ENCODE results near the gene PDCD6IP.
"Not testable (repeated sequence)": the region's sequence is repeated elsewhere in the genome, so short reads cannot be mapped to it uniquely, and the experiment has no call there.

The PDCD6IP gene

GRCh38 chr3:33850599-33850998, 52.2 kb downstream of the PDCD6IP start:
- DNase-seq = not testable (repeated sequence)

DNA sequence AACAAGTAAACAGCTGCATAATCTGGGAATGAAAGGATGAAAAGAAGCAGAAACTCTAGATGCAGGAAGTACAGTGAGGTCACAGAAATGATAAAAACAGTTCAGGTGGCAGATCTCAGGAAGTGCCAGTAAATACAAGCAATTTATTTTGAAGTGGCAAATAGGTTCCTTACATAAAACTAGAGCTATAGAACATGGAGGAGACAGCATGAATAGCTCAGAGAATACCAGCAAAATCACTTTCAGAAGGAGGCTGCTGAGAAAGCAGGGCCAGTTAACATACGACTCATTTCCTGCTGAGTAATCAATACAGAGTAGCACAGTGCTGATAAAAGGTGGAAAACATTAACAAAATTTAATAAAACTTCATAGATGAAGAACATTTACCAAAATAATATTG, 57.0 kb downstream of the PDCD6IP start:
- not testable (repeated sequence) for DNase-seq

DNA sequence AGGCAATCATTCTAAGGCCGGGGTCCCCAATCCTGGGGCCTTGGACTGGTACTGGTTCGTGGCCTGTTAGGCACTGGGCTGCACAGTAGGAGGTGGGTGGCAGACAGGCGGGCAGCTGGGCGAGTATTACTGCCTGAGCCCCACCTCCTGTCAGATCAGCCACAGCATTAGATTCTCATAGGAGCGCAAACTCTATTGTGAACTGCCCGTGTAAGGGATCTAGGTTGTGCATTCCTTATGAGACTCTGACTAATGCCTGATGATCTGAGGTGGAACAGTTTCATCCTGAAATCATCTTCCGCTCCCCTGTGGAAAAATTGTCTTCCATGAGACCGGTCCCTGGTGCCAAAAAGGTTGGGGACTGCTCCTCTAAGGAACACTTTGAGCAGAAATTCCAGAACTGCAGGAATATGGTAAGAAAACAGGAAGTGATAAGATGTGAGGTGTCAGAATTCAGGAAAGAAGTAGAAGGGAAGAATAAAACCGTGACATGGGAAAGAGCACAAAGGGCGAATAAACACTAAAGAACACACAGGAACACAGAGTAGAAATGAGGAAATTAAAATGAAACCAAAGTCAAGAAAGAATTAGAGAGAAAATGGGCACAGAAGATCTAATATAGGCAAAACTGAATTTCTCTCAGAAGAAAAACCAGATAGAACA, 57.6 kb downstream of the PDCD6IP start:
- DNase-seq = no peak

DNA sequence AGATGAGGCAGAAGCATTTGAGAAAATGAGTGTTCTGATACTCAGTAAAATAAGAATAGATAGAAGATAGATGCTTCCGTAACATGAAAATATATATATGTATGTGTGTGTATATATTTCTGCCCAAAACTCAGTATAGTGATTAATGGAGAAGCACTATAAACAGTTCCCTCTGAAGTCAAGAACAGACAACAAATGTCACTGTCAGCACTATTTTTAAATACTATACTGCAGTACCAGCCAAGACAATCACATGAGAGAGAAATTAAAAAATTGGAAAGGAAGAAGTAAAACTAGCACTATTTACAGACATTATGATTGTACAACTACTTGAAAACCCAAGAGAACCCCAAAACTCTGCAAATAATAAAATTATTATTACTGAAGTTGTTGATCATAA, 59.3 kb downstream of the PDCD6IP start:
- not testable (repeated sequence) for DNase-seq

GRCh38 chr3:33858131-33858530, 59.7 kb downstream of the PDCD6IP start:
- DNase-seq = no peak

DNA sequence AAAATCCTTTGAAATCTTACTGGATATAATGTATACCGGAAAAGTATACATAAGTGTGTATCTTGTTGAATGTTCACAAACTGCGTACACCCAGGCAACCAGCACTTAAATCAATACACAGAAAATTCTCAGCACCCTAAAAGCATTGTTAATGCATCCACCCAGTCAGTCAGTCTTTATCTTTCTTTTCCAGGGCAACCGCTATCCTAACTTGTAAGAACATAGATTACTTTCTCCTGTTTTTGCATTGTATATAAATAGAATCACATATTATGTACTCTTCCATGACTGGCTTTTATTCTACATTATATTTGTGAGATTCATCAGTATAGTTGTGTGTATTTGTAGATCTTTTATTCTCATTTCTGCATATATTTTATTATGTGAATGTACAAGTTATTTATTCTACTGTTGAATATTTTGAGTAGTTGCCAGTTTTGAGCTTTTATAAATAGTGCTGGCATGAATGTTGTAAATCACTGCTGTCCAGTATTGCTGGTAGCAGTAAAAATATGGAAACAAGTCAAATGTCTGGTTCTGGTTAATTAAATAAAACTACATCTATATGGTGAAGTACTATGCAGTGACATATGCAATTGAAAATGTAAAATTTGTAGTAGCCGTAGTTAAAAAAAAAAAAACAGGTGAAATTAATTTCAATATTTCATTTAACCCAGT, 62.1 kb downstream of the PDCD6IP start:
- no peak for DNase-seq

GRCh38 chr3:33865133-33865532, 66.7 kb downstream of the PDCD6IP start:
- DNase-seq = no peak

DNA sequence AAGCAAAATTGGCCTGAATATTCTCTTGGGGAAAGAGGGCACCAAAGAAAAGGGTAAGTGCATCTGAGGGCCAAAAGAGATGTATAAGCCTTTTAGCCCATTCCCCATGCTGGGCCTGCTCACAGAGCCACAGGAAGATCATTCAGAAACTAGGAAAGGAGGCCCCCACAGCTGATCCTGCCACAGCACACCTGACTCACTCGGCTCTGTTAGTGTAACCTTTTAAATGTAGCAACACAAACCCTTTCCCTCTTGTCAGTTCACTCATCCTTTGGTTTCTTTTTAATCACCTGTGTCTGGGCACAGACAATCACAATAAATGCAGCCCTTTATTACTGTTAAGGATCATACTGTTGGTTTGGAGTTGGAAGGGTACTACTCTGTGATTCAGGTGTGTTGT, 69.9 kb downstream of the PDCD6IP start:
- DNase-seq = no peak

GRCh38 chr3:33869977-33870376, 71.5 kb downstream of the PDCD6IP start:
- DNase-seq = no peak

GRCh38 chr3:33874815-33875214, 76.4 kb downstream of the PDCD6IP start:
- no peak for DNase-seq

DNA sequence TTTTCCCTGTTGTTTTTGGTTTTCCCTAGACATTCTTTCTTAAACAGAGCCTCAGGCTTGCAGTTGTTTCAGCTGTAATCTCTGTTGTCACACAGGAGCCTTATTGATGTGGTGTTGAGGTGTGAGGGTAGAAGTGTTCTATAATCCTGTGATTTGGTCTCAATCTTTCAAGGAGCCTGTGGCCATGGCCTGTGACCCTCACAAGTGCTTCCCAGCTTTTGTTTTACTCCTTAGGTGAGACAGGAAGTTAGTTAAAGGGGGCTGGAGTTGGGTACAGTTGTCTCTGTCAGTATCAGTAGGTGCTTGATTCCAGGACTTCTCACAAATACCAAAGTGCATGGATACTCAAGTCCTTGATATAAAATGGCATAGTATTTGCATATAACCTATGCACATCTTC, 77.2 kb downstream of the PDCD6IP start:
- DNase-seq = no peak

DNA sequence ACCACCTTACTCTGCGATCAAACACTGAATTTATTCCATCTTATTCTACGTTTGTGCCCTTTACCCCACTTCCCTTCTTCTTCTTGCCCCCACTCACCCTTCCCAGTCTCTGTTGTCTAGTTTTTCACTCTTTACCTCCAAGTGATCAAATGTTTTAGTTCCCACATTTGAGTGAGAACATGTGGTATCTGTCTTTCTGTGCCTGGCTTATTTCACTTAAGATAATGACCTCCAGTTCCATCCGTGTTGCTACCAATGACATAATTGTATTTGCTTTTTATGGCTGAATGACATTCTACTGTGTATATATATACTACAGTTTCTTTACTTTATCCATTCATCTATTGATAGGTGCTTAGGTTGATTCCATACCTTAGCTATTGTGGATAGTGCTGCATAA, 78.8 kb downstream of the PDCD6IP start:
- DNase-seq = no peak

DNA sequence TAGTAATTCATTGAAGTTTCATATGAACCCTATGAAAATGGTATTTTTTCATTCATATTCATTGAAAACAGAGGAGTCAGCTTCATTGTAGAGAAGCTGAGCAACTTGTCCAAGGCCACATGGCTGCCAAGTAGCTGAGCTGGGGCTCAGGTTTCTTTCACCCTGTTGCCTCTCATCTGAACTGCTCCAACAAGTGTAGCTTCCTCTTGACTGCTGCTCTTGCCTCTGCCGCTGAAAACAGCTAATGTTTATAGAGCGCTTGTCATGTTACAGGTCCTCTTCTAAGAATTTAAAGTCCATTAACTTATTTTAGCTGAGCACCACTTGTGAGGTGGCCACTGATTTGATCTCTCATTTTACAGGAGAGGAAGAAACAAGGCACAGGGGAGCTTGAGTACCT, 81.1 kb downstream of the PDCD6IP start:
- DNase-seq = no peak

DNA sequence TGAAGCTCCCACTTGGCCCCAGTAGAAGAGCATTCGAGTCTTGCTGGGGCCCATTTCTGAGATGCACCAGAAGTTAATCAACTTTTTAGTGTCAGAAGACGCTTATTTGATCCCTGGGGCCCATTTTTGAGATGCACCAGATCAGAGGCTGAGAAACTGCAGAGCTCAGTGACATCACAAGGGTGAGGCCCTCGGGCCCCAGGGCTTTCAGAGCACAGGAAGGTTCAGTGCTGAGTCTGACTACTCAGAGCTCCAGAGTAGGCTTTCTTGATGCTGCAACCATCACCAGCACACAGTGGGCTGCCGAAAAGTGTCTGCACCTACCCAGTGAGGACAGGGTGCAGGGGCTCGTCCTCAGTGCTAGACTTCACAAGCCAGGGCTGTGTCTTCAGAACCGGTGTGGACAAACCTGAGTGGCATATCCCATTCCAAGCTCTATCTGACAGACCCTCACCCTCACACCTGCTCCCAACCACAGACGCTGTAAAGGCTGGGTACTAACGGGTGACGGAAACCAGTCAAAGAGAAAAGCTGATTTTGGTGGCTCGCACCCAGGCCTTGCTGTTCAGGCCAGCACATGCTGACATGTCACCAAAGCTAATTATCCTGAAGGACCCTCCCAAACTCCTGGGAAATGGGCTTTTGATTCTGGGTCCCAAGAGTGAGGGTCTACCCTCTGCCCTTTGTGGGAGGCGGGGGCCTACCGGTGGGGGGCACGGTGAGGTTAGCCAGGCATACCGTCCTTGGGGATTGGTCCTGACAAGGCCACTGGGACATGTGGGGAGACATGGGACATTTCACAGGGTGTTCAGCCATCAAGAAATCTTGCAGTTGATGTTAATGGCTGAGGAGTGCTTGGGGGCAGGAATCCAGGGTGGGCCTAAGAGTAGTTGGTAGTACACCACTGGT, 83.0 kb downstream of the PDCD6IP start:
- no peak for DNase-seq

GRCh38 chr3:33882296-33882695, 83.9 kb downstream of the PDCD6IP start:
- DNase-seq = no peak

GRCh38 chr3:33883538-33883950, 85.1 kb downstream of the PDCD6IP start:
- DNase-seq = no peak

DNA sequence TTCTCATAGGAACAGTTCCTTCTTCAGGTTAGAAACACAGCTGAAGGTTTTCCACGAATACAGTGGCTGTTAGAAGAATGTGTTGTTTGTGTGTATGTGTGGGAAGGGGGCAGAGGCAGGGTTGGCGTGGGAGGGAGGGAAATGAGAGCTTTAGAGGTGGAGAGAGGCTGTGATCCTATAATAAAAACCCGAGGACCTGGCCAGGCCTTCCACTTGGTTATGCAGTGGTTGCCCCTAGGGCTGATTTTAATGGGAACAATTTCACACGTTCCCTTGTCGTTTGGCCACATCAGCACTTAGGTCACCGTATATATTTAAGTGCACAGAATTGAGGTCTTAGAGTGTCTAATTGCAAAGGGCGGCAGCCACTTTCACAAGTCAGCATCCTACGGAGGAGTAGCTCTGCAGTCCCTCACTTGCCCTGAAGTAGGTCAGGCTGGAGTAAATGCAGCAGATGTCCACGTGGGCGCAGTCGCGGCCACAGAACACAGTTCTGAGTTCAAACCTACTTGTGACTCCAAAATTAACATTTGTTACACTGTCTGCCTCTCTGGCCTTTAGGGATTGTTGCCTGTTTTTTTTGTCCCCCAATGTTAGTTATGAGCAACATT, 85.6 kb downstream of the PDCD6IP start:
- peak; percentile 14 for DNase-seq

- DNase-seq = no peak
Measured at GRCh38 chr3:33884701-33885100, 86.3 kb downstream of the PDCD6IP start.

DNA sequence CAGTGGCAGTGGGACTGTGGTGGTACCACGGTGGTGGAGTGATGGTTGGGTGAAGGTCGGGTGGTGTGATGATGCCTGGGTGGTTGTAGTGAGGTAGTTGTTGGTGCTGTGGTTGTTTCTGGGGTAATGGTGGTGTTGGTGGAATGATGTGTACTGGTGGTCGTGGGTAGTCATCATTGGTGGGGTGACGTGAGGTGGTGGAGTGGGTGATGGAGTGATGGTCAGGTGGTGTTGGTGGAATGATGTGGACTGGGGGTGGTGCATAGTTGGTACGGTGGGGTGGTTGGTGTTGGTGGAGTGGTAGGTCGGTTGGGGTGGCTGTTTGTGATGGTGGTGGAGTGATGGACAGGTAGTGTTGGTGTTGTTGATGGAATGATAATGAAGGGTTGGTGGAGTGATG, 87.1 kb downstream of the PDCD6IP start:
- no peak for DNase-seq

GRCh38 chr3:33886015-33886414, 87.6 kb downstream of the PDCD6IP start:
- no peak for DNase-seq

DNA sequence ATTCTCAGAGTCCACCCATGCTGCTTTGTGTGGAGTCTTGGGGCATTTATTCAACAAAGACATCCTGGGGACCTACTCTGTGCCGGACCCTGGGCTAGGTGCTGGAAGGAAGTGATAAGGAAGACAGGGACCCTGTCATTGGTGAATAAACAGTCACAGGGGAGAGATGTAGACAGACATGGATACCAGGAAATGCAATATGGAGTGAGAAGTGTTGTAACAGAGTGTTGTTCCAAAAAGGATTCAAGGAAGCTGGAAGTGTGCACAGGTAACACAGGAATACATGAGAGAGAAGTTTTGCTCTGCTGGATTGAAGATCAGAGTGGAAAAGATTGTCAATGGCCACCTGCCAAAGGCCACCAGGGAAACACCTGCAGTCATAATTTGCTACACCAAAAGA, 89.0 kb downstream of the PDCD6IP start:
- no peak for DNase-seq

DNA sequence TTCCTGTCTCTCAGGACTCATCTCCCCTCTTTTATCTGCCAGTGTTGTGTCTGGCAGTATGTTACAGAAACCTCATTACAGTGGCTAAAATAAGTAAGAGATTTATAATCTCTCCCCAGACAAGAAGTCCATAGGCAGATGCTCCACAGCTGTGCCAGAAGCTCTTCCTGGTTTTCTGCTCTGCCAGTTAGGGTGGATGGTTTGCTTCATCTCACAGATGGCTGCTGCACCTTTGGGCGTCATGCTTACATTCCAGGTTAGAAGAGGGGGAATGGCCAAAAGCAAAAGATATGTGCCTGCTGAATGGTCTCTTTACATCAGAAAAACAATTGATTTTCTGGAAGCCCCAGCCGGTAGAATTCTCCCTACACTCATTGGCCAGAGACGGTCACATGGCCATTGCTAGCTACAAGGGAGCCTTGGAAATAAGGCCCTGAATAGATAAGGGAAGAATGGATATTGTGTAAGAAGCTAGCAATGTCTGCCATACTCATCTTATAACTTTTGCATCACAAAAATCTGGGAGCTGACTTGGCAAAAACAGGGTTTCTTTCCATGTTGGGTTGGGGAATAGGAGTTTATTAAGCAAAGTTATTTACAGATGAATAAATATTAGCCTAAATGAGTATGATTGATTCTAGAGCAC, 91.1 kb downstream of the PDCD6IP start:
- no peak for DNase-seq

- DNase-seq = no peak
Measured at GRCh38 chr3:33892655-33893054, 94.2 kb downstream of the PDCD6IP start.
